Activated naive CD4-positive, alpha-beta T cell treated with anti-CD3 and anti-CD28 coated beads, Interleukin-2, amount 50 U/mL, for 16 hours (primary cell): ENCODE measurements around the gene LDLRAD3.

Experiments used
- DNase-seq: peaks from one replicate; pipeline ENCODE4 v3.0.0-alpha.2; 2020

The LDLRAD3 gene

GRCh38 chr11:36056160-36056751 is 112.4 kb downstream of the LDLRAD3 start:
- no peak for DNase-seq

- DNase-seq, result no peak
Measured at GRCh38 chr11:36057379-36058042, 113.6 kb downstream of the LDLRAD3 start.

- no peak for DNase-seq
Measured at GRCh38 chr11:36059660-36060059, 115.8 kb downstream of the LDLRAD3 start.

- DNase-seq, result no peak
Measured at GRCh38 chr11:36060926-36061325, 117.1 kb downstream of the LDLRAD3 start.

GRCh38 chr11:36061471-36061870 is 117.6 kb downstream of the LDLRAD3 start:
- no peak for DNase-seq

- DNase-seq, result no peak
Measured at GRCh38 chr11:36062796-36063365, 119.0 kb downstream of the LDLRAD3 start.

- DNase-seq, result no peak
Measured at GRCh38 chr11:36065436-36065835, 121.6 kb downstream of the LDLRAD3 start.

- DNase-seq, result no peak
Measured at GRCh38 chr11:36066891-36067290, 123.0 kb downstream of the LDLRAD3 start.

GRCh38 chr11:36069576-36070212 is 125.8 kb downstream of the LDLRAD3 start:
- DNase-seq, result no peak

- DNase-seq, result no peak
Measured at GRCh38 chr11:36070213-36070953, 126.5 kb downstream of the LDLRAD3 start.

- DNase-seq, result no peak
Measured at GRCh38 chr11:36070954-36071330, 127.1 kb downstream of the LDLRAD3 start.

- no peak for DNase-seq
Measured at GRCh38 chr11:36071917-36072500, 128.1 kb downstream of the LDLRAD3 start.

- no peak for DNase-seq
Measured at GRCh38 chr11:36073411-36074203, 129.7 kb downstream of the LDLRAD3 start.

GRCh38 chr11:36074941-36075431 is 131.1 kb downstream of the LDLRAD3 start:
- DNase-seq, result no peak

- DNase-seq, result no peak
Measured at GRCh38 chr11:36077368-36077767, 133.5 kb downstream of the LDLRAD3 start.

- no peak for DNase-seq
Measured at GRCh38 chr11:36077886-36078685, 134.2 kb downstream of the LDLRAD3 start.

GRCh38 chr11:36078686-36079055 is 134.8 kb downstream of the LDLRAD3 start:
- DNase-seq, result no peak

- DNase-seq, result no peak
Measured at GRCh38 chr11:36079878-36080675, 136.2 kb downstream of the LDLRAD3 start.

- no peak for DNase-seq
Measured at GRCh38 chr11:36081274-36081945, 137.5 kb downstream of the LDLRAD3 start.

- DNase-seq, result no peak
Measured at GRCh38 chr11:36086366-36086765, 142.5 kb downstream of the LDLRAD3 start.
